CD4-positive, alpha-beta T cell (primary cell): Measurements from ENCODE around the gene CEP104. TPM values are rescaled to one million over a fixed set of nuclear protein-coding genes. Genes with fewer than 3 reads are reported as not detected.

Experiments used
- ATAC-seq: fragments of 200-7000 bp; cut with Tn5 transposase; one replicate; pipeline ENCODE4 v1.10.0; 2022; ENCODE audit warnings: mild to moderate bottlenecking; ENCODE audit not compliant: poor library complexity
- CTCF ChIA-PET: fragments of 350-600 bp; sonication (Branson Sonifier 250); formaldehyde crosslinking; loops from one replicate; lab custom pipeline; 2021; ENCODE audit warnings: antibody characterized with exemption, inconsistent platforms; lab: Charles Lee
- POLR2A ChIA-PET: fragments of 350-600 bp; sonication (Branson Sonifier 250); formaldehyde crosslinking; loops from one replicate; lab custom pipeline; 2021; ENCODE audit warnings: antibody characterized with exemption, inconsistent platforms; lab: Charles Lee
- DNase-seq, 14 experiments: peaks; one replicate each; pipeline ENCODE4 v3.0.0-alpha.2; 2013 to 2020; ENCODE audit warnings: mixed read lengths in 2 of 14
- H3K27ac ChIP-seq, 2 donors: one replicate each; pipeline versions ENCODE4 v1.5.1 to v1.7.0; 2013; ENCODE audit warnings: low read length in 2 of 2, low read depth in 1 of 2, mild to moderate bottlenecking in 1 of 2
- H3K27me3 ChIP-seq, 2 experiments: 1 replicate in 1 of 2; 2 replicates in 1 of 2; pipeline versions ENCODE4 v1.6.1 to v1.7.0; 2013; ENCODE audit warnings: low read length in 2 of 2, control low read depth in 1 of 2, mild to moderate bottlenecking in 1 of 2, moderate library complexity in 1 of 2; ENCODE audit not compliant: insufficient read depth in 2 of 2, control insufficient read depth in 1 of 2
- H3K36me3 ChIP-seq: one replicate; pipeline ENCODE4 v1.6.1; 2013; ENCODE audit warnings: low read length, control low read depth; ENCODE audit not compliant: insufficient read depth
- H3K4me1 ChIP-seq: one replicate; pipeline ENCODE4 v1.6.1; 2013; ENCODE audit warnings: low read length, control low read depth; ENCODE audit not compliant: insufficient read depth
- H3K4me3 ChIP-seq: one replicate; pipeline ENCODE4 v1.5.1; 2013; ENCODE audit warnings: mild to moderate bottlenecking, low read length, moderate library complexity
- H3K9me3 ChIP-seq, 2 experiments: 1 replicate in 1 of 2; 2 replicates in 1 of 2; pipeline versions ENCODE4 v1.6.1 to v1.7.0; 2013; ENCODE audit warnings: low read length in 2 of 2, mild to moderate bottlenecking in 2 of 2, control low read depth in 1 of 2, moderate library complexity in 1 of 2; ENCODE audit not compliant: control insufficient read depth in 1 of 2, insufficient read depth in 1 of 2
- H3K27ac Mint-ChIP-seq: one replicate; pipeline ENCODE4 v1.8.0; 2020; ENCODE audit warnings: mixed read lengths
- H3K27me3 Mint-ChIP-seq: one replicate; pipeline ENCODE4 v1.8.0; 2021; ENCODE audit warnings: mixed read lengths
- H3K36me3 Mint-ChIP-seq: one replicate; pipeline ENCODE4 v1.8.0; 2021; ENCODE audit warnings: low read depth, mixed read lengths
- H3K4me1 Mint-ChIP-seq: one replicate; pipeline ENCODE4 v1.8.0; 2021; ENCODE audit warnings: low read depth, mixed read lengths
- H3K4me3 Mint-ChIP-seq: one replicate; pipeline ENCODE4 v1.8.0; 2020; ENCODE audit warnings: mild to moderate bottlenecking, mixed read lengths
- H3K9me3 Mint-ChIP-seq: one replicate; pipeline ENCODE4 v1.8.0; 2020; ENCODE audit warnings: mixed read lengths
- intact Hi-C, 2 experiments: fragments of 100-400 bp; cut with DNase I in 1 of 2; cut with micrococcal nuclease in 1 of 2; formaldehyde crosslinking; loops; one replicate each; pipeline versions ENCODE4 v1.15.1 to v1.9.0; 2023 to 2025; cut with DNase I, micrococcal nuclease
- total RNA-seq, 174 experiments: library from RNA in 2 of 174; stranded (reverse) in 2 of 174; gene quantifications; one replicate each; pipeline ENCODE4 v1.2.3 and lab custom pipeline; 2021 to 2026
- TF ChIP-seq, protein P1 (sequence below): fragments of 200-600 bp; IDR thresholded peaks from one replicate; pipeline ENCODE4 v1.8.0; 2022; ENCODE audit warnings: antibody characterized with exemption, mild to moderate bottlenecking

CEP104 gene
- total RNA-seq, 2 experiments from 2014 or later, result 16.6 to 20.5 TPM

DNA sequence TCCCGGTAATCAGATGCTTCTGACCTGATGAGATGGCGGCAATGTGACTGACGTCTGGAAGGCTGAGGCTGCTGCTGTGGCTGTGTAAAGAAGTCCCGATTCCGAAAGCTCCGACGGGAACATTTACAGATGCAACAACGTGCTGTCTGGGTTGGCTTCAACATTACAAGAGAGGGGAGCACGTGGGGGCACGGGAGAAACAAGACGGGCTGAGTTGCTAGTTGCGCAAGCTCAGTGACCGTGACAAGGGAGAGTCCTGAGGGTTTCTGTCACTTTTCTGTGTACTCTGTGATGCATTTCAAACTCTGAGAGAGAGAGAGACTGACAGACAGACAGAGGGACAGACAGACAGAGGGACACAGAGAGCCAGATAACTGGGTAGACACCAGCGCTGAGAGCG lies 35.1 kb downstream of the CEP104 start:
- H3K27me3 ChIP-seq, result no peaks in the 10 kb centered on the region
- Mint-ChIP-seq H3K4me1 (no peaks in the 10 kb centered on the region), H3K27me3 (no peaks in the 10 kb centered on the region), H3K27ac (no peak overlapping the region), H3K9me3 (no peaks in the 10 kb centered on the region), H3K4me3 (no peak overlapping the region), H3K36me3 (peaks cover 66% of the 10 kb centered on the region)
- no peaks in the 10 kb centered on the region for H3K4me1 ChIP-seq
- ATAC-seq (no peak), DNase-seq (no peak)
- POLR2A ChIA-PET, result no interaction called here
- CTCF ChIA-PET, result no interaction called here
- H3K36me3 ChIP-seq, result peaks cover 55% of the 10 kb centered on the region
- H3K4me3 ChIP-seq, result no peak overlapping the region
- H3K9me3 ChIP-seq, result no peaks in the 10 kb centered on the region
- intact Hi-C loops, result no loop called here
- TF ChIP-seq, protein P1, sequence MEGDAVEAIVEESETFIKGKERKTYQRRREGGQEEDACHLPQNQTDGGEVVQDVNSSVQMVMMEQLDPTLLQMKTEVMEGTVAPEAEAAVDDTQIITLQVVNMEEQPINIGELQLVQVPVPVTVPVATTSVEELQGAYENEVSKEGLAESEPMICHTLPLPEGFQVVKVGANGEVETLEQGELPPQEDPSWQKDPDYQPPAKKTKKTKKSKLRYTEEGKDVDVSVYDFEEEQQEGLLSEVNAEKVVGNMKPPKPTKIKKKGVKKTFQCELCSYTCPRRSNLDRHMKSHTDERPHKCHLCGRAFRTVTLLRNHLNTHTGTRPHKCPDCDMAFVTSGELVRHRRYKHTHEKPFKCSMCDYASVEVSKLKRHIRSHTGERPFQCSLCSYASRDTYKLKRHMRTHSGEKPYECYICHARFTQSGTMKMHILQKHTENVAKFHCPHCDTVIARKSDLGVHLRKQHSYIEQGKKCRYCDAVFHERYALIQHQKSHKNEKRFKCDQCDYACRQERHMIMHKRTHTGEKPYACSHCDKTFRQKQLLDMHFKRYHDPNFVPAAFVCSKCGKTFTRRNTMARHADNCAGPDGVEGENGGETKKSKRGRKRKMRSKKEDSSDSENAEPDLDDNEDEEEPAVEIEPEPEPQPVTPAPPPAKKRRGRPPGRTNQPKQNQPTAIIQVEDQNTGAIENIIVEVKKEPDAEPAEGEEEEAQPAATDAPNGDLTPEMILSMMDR, result no peak
- no peak overlapping the region for H3K27ac ChIP-seq

DNA sequence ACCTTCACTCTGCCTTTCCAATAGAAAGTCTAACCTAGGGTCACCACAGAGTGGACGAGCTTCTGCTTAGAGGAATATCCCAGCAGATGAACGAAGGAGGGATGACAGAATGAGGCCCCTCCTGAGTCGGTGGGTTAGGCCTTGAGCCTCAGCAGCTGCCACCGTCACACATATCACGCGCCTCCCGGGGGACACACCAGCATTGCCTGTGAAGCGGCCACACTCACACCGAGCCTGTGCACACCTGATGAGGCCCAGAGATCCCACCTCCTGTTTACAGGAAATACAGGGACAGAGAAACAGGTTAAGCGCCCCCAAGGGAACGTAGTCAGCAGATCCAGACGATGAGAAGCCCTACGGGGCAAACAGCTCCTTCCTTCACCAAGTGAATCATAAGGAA lies 35.6 kb downstream of the CEP104 start:
- ATAC-seq, result no peak
- no peaks in the 10 kb centered on the region for H3K4me1 Mint-ChIP-seq
- no peaks in the 10 kb centered on the region for H3K4me1 ChIP-seq
- H3K36me3 ChIP-seq, result peaks cover 54% of the 10 kb centered on the region
- ChIA-PET CTCF (no interaction called here), POLR2A (no interaction called here)
- peaks cover 62% of the 10 kb centered on the region for H3K36me3 Mint-ChIP-seq
- H3K27me3 Mint-ChIP-seq, result no peaks in the 10 kb centered on the region
- no peak overlapping the region for H3K27ac Mint-ChIP-seq
- no peaks in the 10 kb centered on the region for H3K27me3 ChIP-seq
- H3K9me3 ChIP-seq, result peaks cover 0 to 4% of the 10 kb centered on the region in 2 experiments
- DNase-seq, result no peak
- no peak overlapping the region for H3K4me3 ChIP-seq
- H3K27ac ChIP-seq, result no peak overlapping the region
- H3K4me3 Mint-ChIP-seq, result no peak overlapping the region
- intact Hi-C loops, result no loop called here
- no peaks in the 10 kb centered on the region for H3K9me3 Mint-ChIP-seq
- TF ChIP-seq, protein P1, result no peak

DNA sequence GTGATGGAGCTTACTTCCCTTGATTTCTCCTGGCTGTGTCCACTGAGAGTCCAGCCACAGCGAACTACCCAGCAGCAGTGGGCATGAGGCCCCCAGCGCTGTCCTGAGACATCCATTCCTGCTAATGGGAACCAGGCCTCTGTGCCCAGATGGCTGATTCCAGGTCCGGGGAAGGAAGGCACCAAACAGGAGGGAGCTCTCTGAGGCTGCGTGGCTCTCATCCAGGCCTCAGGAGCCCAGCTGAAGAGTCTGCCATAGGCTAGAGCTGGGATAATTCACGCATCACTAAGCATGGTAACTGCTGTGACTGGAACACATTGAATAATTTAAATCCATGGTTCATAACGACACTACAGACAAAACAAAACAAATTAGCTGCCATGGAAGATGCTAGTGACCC lies 36.0 kb downstream of the CEP104 start:
- no peaks in the 10 kb centered on the region for H3K9me3 Mint-ChIP-seq
- intact Hi-C loops, result no loop called here
- no peak overlapping the region for H3K4me3 Mint-ChIP-seq
- no peaks in the 10 kb centered on the region for H3K4me1 Mint-ChIP-seq
- H3K27me3 Mint-ChIP-seq, result no peaks in the 10 kb centered on the region
- Histone ChIP-seq H3K4me3 (no peak overlapping the region), H3K9me3 (peaks cover 0 to 5% of the 10 kb centered on the region in 2 experiments), H3K36me3 (peaks cover 53% of the 10 kb centered on the region), H3K27me3 (no peaks in the 10 kb centered on the region), H3K4me1 (no peaks in the 10 kb centered on the region), H3K27ac (no peak overlapping the region)
- no peak for ATAC-seq
- CTCF ChIA-PET, result no interaction called here
- POLR2A ChIA-PET, result no interaction called here
- TF ChIP-seq, protein P1, result no peak
- no peak overlapping the region for H3K27ac Mint-ChIP-seq
- DNase-seq, result no peak
- H3K36me3 Mint-ChIP-seq, result peaks cover 61% of the 10 kb centered on the region
